Cortex of kidney (tissue), 1 donor: ENCODE measurements around the gene SLCO2B1.

Source experiments
- DNase-seq: peaks from one replicate; lab custom pipeline; 2025; lab: John Stamatoyannopoulos, UW

The SLCO2B1 gene

GRCh38 chr11:75193711-75194110 lies 42.8 kb downstream of the SLCO2B1 start:
- no peak for DNase-seq

- DNase-seq = no peak
Measured at GRCh38 chr11:75194147-75194546, 43.2 kb downstream of the SLCO2B1 start.

GRCh38 chr11:75195167-75195962 lies 44.5 kb downstream of the SLCO2B1 start:
- no peak for DNase-seq

- DNase-seq = no peak
Measured at GRCh38 chr11:75196426-75196825, 45.5 kb downstream of the SLCO2B1 start.

- DNase-seq = no peak
Measured at GRCh38 chr11:75197512-75198277, 46.8 kb downstream of the SLCO2B1 start.

GRCh38 chr11:75198278-75198973 lies 47.5 kb downstream of the SLCO2B1 start:
- no peak for DNase-seq

- DNase-seq = no peak
Measured at GRCh38 chr11:75199412-75199955, 48.6 kb downstream of the SLCO2B1 start.

GRCh38 chr11:75200051-75200450 lies 49.1 kb downstream of the SLCO2B1 start:
- no peak for DNase-seq

- DNase-seq = no peak
Measured at GRCh38 chr11:75200531-75200930, 49.6 kb downstream of the SLCO2B1 start.

GRCh38 chr11:75201771-75202170 lies 50.9 kb downstream of the SLCO2B1 start:
- DNase-seq = no peak

- no peak for DNase-seq
Measured at GRCh38 chr11:75202195-75202594, 51.3 kb downstream of the SLCO2B1 start.

GRCh38 chr11:75203138-75203537 lies 52.2 kb downstream of the SLCO2B1 start:
- no peak for DNase-seq

- no peak for DNase-seq
Measured at GRCh38 chr11:75203641-75204011, 52.7 kb downstream of the SLCO2B1 start.

- no peak for DNase-seq
Measured at GRCh38 chr11:75204012-75204674, 53.2 kb downstream of the SLCO2B1 start.

- DNase-seq = no peak
Measured at GRCh38 chr11:75204685-75205563, 54.0 kb downstream of the SLCO2B1 start.

GRCh38 chr11:75205564-75206020 lies 54.7 kb downstream of the SLCO2B1 start:
- no peak for DNase-seq

- no peak for DNase-seq
Measured at GRCh38 chr11:75208446-75208845, 57.5 kb downstream of the SLCO2B1 start.

GRCh38 chr11:75212411-75212810 lies 61.5 kb downstream of the SLCO2B1 start:
- no peak for DNase-seq

- DNase-seq = no peak
Measured at GRCh38 chr11:75214411-75214821, 63.5 kb downstream of the SLCO2B1 start.

- DNase-seq = no peak
Measured at GRCh38 chr11:75214843-75215242, 63.9 kb downstream of the SLCO2B1 start.

GRCh38 chr11:75219869-75220268 lies 69.0 kb downstream of the SLCO2B1 start:
- no peak for DNase-seq
